ENCODE results near the gene SPATA20. TPM values are rescaled to one million over a fixed set of nuclear protein-coding genes. Genes with fewer than 3 reads are reported as not detected.

The SPATA20 gene
- total RNA-seq, 4 donors from 2014 or later, result 22.3 to 67.9 (median 29.1) TPM

DNA sequence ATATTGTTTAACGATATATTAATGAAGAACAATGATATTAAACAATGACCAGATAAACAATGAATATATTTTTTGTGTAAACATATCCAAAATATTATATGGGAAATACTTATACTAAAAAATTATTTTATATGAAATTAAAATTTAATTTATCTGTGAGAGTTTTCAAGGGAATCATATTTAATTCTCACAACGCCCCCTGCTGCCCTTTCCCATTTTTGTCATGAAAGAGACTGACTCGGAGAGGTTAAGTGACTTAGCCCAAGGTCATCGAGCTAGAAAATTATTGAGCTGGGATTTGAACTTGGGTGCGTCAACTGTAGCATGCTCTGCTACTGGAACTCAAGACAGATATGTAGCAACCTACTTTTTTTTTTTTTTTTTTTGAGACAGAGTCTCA lies 45.9 kb upstream of the SPATA20 start:
- Histone ChIP-seq H3K4me3 (no peak overlapping the region), H3K36me3 (no peaks in the 10 kb centered on the region), H3K9me3 (no peaks in the 10 kb centered on the region), H3K4me1 (no peaks in the 10 kb centered on the region), H3K27me3 (no peaks in the 10 kb centered on the region), H3K27ac (no peak overlapping the region)
- ATAC-seq (no peak), DNase-seq (no peak)
- in situ Hi-C loops (cut with MboI; ENCODE audit: low sequenced_read_pairs in 4 of 4) (no loop called here), intact Hi-C loops (cut with DNase I; ENCODE audit: low total_unique reads) (no loop called here)
- TF ChIP-seq POLR2A (IDR thresholded peaks at IDR 0.05), result no peak
- TF ChIP-seq, protein P1, sequence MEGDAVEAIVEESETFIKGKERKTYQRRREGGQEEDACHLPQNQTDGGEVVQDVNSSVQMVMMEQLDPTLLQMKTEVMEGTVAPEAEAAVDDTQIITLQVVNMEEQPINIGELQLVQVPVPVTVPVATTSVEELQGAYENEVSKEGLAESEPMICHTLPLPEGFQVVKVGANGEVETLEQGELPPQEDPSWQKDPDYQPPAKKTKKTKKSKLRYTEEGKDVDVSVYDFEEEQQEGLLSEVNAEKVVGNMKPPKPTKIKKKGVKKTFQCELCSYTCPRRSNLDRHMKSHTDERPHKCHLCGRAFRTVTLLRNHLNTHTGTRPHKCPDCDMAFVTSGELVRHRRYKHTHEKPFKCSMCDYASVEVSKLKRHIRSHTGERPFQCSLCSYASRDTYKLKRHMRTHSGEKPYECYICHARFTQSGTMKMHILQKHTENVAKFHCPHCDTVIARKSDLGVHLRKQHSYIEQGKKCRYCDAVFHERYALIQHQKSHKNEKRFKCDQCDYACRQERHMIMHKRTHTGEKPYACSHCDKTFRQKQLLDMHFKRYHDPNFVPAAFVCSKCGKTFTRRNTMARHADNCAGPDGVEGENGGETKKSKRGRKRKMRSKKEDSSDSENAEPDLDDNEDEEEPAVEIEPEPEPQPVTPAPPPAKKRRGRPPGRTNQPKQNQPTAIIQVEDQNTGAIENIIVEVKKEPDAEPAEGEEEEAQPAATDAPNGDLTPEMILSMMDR (IDR thresholded peaks at IDR 0.05 in 4 of 5, conservative IDR thresholded peaks at IDR 0.05 in 1 of 5), result no peak

DNA sequence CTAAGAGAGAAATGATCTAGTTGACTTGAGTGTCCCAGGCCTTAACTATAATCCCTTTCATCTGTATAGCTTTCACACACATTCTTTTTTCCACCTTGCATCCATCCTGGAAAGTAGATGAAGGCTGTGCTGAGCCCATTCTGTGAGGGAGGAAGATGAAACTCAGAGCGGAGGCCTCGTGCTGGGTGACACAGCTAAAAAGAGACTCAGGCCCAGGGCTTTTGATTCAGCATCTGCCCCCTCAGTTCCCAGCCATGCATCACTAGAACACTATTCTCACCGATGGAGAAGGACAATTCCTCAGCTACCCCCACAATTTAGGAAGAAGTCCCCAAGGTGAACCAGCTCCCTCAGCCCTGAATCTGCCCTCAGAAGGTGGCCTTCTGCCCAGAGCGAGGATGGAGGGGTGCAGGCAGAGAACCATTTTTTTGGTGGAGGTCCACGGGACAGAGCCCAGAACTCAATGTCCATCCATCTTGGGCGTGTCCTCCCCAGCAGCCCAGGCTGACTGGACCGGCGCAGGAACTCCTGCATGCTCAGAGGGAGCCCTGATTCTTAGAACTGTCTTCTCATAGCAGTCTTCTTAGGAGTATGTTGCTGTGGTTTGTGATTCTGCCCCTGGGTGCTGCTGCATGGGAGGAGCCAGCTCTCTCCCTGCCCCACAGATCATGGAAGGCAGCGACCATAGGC lies 44.5 kb upstream of the SPATA20 start:
- no peak overlapping the region for H3K4me3 ChIP-seq
- no peaks in the 10 kb centered on the region for H3K27me3 ChIP-seq
- H3K36me3 ChIP-seq, result no peaks in the 10 kb centered on the region
- no peaks in the 10 kb centered on the region for H3K9me3 ChIP-seq
- H3K27ac ChIP-seq, result no peak overlapping the region
- ATAC-seq (no peak), DNase-seq (no peak)
- in situ Hi-C loops (cut with MboI; ENCODE audit: low sequenced_read_pairs in 4 of 4) (no loop called here), intact Hi-C loops (cut with DNase I; ENCODE audit: low total_unique reads) (no loop called here)
- no peaks in the 10 kb centered on the region for H3K4me1 ChIP-seq
- TF ChIP-seq, protein P1 (IDR thresholded peaks at IDR 0.05 in 4 of 5, conservative IDR thresholded peaks at IDR 0.05 in 1 of 5), result no peak
- TF ChIP-seq POLR2A (IDR thresholded peaks at IDR 0.05), result no peak

DNA sequence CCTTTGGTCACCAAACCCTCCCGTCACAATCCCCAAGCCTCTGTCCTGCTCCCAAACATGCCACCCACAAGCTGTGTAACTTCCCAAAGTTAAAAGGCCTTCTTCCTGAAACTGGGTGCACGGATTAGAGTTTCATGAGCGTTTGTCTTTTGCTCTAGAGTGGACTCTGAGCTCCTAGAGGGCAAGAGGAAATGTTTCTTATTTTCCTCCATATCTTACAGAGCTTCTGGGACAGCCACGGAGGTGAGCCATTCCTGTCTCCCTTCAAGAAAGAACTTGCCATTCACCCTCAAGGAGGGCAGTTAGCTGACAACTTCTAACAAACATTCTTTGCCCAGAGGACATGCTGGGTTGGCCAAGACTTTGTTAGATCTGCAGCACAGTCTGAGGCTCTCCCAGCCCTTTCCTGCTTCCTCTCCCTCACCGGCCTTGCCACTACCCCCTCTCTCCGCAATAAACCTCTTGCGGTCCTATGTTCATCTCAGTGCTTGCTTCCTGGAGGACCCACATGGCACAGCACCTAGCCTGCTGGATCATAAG lies 41.3 kb upstream of the SPATA20 start:
- no peak for TF ChIP-seq POLR2A (IDR thresholded peaks at IDR 0.05)
- TF ChIP-seq, protein P1 (IDR thresholded peaks at IDR 0.05 in 4 of 5, conservative IDR thresholded peaks at IDR 0.05 in 1 of 5), result no peak
- DNase-seq (no peak), ATAC-seq (no peak)
- no peaks in the 10 kb centered on the region for H3K9me3 ChIP-seq
- H3K36me3 ChIP-seq, result no peaks in the 10 kb centered on the region
- no peak overlapping the region for H3K27ac ChIP-seq
- intact Hi-C loops (cut with DNase I; ENCODE audit: low total_unique reads) (no loop called here), in situ Hi-C loops (cut with MboI; ENCODE audit: low sequenced_read_pairs in 4 of 4) (no loop called here)
- no peak overlapping the region for H3K4me3 ChIP-seq
- H3K4me1 ChIP-seq, result peaks cover 0 to 3% of the 10 kb centered on the region in 2 donors
- H3K27me3 ChIP-seq, result no peaks in the 10 kb centered on the region

DNA sequence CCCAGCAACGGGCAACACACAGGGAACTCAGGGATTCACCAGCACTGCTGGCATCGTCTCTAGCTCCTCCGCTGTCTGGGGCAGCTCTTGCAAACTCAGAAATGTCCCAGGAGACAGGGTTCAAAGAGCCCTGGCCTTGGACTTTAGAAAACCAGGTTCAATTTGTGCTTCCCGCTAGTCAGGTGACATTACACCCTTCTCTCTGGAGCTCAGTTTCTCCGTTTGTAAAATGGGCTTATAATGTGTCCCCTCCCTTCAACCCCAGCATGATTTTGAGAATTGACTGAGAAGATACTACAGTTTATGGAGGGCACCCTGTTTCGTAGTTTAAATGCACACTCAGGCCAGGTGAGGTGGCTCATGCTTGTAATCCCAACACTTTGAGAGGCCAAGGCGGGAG lies 40.7 kb upstream of the SPATA20 start:
- H3K36me3 ChIP-seq, result no peaks in the 10 kb centered on the region
- H3K4me1 ChIP-seq, result peaks cover 0 to 3% of the 10 kb centered on the region in 2 donors
- no peak overlapping the region for H3K4me3 ChIP-seq
- no peaks in the 10 kb centered on the region for H3K27me3 ChIP-seq
- H3K9me3 ChIP-seq, result no peaks in the 10 kb centered on the region
- in situ Hi-C loops (cut with MboI; ENCODE audit: low sequenced_read_pairs in 4 of 4), result no loop called here
- intact Hi-C loops (cut with DNase I; ENCODE audit: low total_unique reads), result no loop called here
- no peak overlapping the region for H3K27ac ChIP-seq
- no peak for TF ChIP-seq POLR2A (IDR thresholded peaks at IDR 0.05)
- TF ChIP-seq, protein P1 (IDR thresholded peaks at IDR 0.05 in 4 of 5, conservative IDR thresholded peaks at IDR 0.05 in 1 of 5), result no peak
- DNase-seq (no peak), ATAC-seq (no peak)
